ENCODE measurements around the gene RPS6KL1.

The RPS6KL1 gene

DNA sequence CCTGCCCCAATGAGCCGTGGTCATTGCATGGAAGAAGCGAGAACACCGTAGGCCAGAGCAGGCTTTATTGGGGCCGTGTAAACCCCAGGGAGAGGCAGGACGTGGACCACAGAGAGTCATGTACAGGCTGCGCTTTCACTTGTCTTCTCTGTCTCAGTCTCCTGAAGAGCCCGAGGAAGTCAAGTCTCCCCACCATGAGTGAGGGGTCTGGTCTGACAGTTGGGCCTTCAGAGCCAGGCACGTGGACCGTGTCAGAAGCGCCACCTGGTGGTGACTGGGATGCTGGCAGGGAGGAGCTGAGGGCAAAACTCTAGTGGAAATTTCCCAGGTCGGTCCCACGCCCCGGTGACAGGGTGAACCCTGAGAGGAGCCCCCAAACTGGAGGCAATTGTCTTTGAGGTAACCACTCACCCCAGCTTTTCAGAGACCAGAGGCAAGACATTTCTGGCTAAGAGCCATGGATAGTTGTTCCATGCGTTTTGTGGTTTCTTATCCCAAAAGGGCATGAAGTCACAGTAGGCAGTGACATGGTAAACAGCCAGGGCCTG is 17.4 kb downstream of the RPS6KL1 start:
- H3K4me2 ChIP-seq, result no peak overlapping the region
- H3K9ac ChIP-seq, result no peak overlapping the region
- no peaks in the 10 kb centered on the region for H4K20me1 ChIP-seq (ENCODE audit: insufficient read depth)

GRCh38 chr14:74904635-74905503 is 18.2 kb downstream of the RPS6KL1 start:
- H2AFZ ChIP-seq (ENCODE audit: low read depth), result no peak overlapping the region
- H3K27ac ChIP-seq, result no peak overlapping the region
- no peak overlapping the region for H3K4me2 ChIP-seq
- TF ChIP-seq CTCF (conservative IDR thresholded peaks at IDR 0.05; ENCODE audit: low read depth, low read length), result no peak
- peaks cover 4% of the 10 kb centered on the region; the same call in 1 of the 2 replicates for H3K36me3 ChIP-seq (ENCODE audit: insufficient read depth)
- H3K79me2 ChIP-seq (ENCODE audit: insufficient read depth, low read depth), result no peaks in the 10 kb centered on the region
- no peaks in the 10 kb centered on the region for H3K27me3 ChIP-seq (ENCODE audit: insufficient read depth, low read depth)
- no peak overlapping the region for H3K4me3 ChIP-seq (IDR thresholded peaks at IDR 0.05; ENCODE audit: insufficient read depth, low read depth, low read length)
- H3K9ac ChIP-seq, result no peak overlapping the region
- no peaks in the 10 kb centered on the region for H3K4me1 ChIP-seq (ENCODE audit: low read depth, poor library complexity, severe bottlenecking)
- H4K20me1 ChIP-seq (ENCODE audit: insufficient read depth), result no peaks in the 10 kb centered on the region

More for the DNA sequence above, 17.4 kb downstream of the RPS6KL1 start:
- H3K27ac ChIP-seq, result no peak overlapping the region
- peak; percentile 82 for TF ChIP-seq CTCF (conservative IDR thresholded peaks at IDR 0.05; ENCODE audit: low read depth, low read length)
- H3K27me3 ChIP-seq (ENCODE audit: insufficient read depth, low read depth), result no peaks in the 10 kb centered on the region
- H3K4me3 ChIP-seq (IDR thresholded peaks at IDR 0.05; ENCODE audit: insufficient read depth, low read depth, low read length), result no peak overlapping the region
- H3K79me2 ChIP-seq (ENCODE audit: insufficient read depth, low read depth), result no peaks in the 10 kb centered on the region
- peaks cover 4% of the 10 kb centered on the region; the same call in 1 of the 2 replicates for H3K36me3 ChIP-seq (ENCODE audit: insufficient read depth)
- no peak overlapping the region for H2AFZ ChIP-seq (ENCODE audit: low read depth)
- no peaks in the 10 kb centered on the region for H3K4me1 ChIP-seq (ENCODE audit: low read depth, poor library complexity, severe bottlenecking)

GRCh38 chr14:74902941-74903705 is 19.9 kb downstream of the RPS6KL1 start:
- no peak overlapping the region for H3K27ac ChIP-seq
- no peak overlapping the region for H3K4me2 ChIP-seq
- no peaks in the 10 kb centered on the region for H3K27me3 ChIP-seq (ENCODE audit: insufficient read depth, low read depth)
- TF ChIP-seq CTCF (conservative IDR thresholded peaks at IDR 0.05; ENCODE audit: low read depth, low read length), result no peak
- no peak overlapping the region for H3K4me3 ChIP-seq (IDR thresholded peaks at IDR 0.05; ENCODE audit: insufficient read depth, low read depth, low read length)
- H3K4me1 ChIP-seq (ENCODE audit: low read depth, poor library complexity, severe bottlenecking), result no peaks in the 10 kb centered on the region
- no peaks in the 10 kb centered on the region for H3K79me2 ChIP-seq (ENCODE audit: insufficient read depth, low read depth)
- no peak overlapping the region for H3K9ac ChIP-seq
- H2AFZ ChIP-seq (ENCODE audit: low read depth), result no peak overlapping the region
- peaks cover 4% of the 10 kb centered on the region; the same call in 1 of the 2 replicates for H3K36me3 ChIP-seq (ENCODE audit: insufficient read depth)
- no peaks in the 10 kb centered on the region for H4K20me1 ChIP-seq (ENCODE audit: insufficient read depth)

DNA sequence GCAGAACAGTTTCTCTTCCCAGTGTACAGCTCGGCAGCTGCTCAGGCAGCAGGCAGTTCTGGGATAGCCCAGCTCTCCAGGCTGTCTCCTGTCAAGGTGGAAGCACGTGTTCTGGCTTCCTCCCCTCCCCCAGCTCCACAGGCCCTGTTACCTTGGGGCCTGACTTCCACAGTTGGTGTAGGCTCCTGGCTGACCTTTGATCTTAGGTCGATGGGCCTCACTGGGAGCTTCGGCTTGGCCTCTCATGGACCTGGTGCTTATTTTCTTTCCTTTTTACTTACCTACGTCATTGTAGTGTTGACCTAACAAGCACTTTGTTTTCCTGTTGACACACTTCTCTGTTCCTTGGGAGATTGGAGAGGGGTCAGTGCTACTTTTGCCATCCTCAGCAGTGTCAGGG is 24.4 kb downstream of the RPS6KL1 start:
- TF ChIP-seq CTCF (conservative IDR thresholded peaks at IDR 0.05; ENCODE audit: low read depth, low read length), result no peak
- Histone ChIP-seq H3K4me1 (ENCODE audit: low read depth, poor library complexity, severe bottlenecking) (no peaks in the 10 kb centered on the region), H3K27ac (no peak overlapping the region), H3K27me3 (ENCODE audit: insufficient read depth, low read depth) (no peaks in the 10 kb centered on the region), H4K20me1 (ENCODE audit: insufficient read depth) (no peaks in the 10 kb centered on the region), H3K4me3 (IDR thresholded peaks at IDR 0.05; ENCODE audit: insufficient read depth, low read depth, low read length) (no peak overlapping the region), H3K9ac (no peak overlapping the region), H3K79me2 (ENCODE audit: insufficient read depth, low read depth) (no peaks in the 10 kb centered on the region), H3K4me2 (no peak overlapping the region), H2AFZ (ENCODE audit: low read depth) (no peak overlapping the region), H3K36me3 (ENCODE audit: insufficient read depth) (peaks cover 4% of the 10 kb centered on the region; the same call in 1 of the 2 replicates)
